Measurements from ENCODE around the gene MYO7B. TPM values are rescaled to one million over a fixed set of nuclear protein-coding genes. Genes with fewer than 3 reads are reported as not detected.

MYO7B gene
- total and polyA plus RNA-seq, 4 donors, result 0.51 to 4.7 (median 1.9) TPM

DNA sequence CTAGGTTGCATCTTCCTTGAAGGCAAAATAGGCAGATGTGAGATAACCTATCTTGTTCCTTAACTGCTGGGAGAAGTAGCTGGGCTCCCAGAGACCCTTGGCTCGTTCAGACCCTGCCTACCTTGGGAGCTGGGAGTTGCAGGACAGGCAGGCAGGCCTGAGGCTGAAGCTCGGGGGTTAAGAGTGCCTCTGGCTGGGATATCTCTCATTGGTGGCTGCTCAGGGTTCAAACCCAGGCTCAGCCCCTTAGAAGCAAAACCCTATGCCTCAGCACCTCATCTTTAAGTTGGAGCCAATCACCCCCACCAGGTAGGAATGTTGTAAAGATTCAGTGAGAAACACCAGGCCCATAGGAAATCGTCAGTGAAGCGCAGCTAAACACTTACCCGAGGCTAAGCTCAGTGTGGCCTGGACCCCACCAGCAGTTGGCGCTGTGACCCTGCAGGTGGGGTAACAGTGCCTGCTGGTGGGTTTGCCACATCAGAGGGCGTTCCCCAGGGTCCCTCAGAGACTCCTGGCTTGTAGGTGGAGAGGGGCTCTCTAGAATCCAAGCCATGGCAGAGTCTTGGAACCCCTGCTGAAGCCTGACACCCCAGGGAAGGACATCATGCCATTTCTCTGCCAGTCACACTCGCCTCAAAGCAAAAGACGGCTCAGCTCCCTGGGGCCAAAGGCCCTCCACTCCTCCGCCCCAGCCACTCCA lies 55.9 kb downstream of the MYO7B start:
- Histone ChIP-seq H3K4me3 (no peak overlapping the region), H3K9me3 (ENCODE audit: control insufficient read depth in 4 of 4, insufficient read depth in 3 of 4, low read length in 3 of 4) (no peaks in the 10 kb centered on the region), H3K9ac (ENCODE audit: insufficient read depth in 1 of 2, low read length in 2 of 2) (no peak overlapping the region), H3K36me3 (ENCODE audit: control insufficient read depth in 4 of 4, insufficient read depth in 4 of 4, low read length in 4 of 4) (no peaks in the 10 kb centered on the region), H3K4me1 (ENCODE audit: control insufficient read depth in 5 of 5, insufficient read depth in 5 of 5, low read length in 5 of 5) (no peaks in the 10 kb centered on the region), H3K27ac (ENCODE audit: low read depth in 1 of 2, low read length in 1 of 2) (no peak overlapping the region), H3K27me3 (ENCODE audit: control insufficient read depth in 3 of 3, insufficient read depth in 3 of 3, low read length in 2 of 3) (no peaks in the 10 kb centered on the region)
- ATAC-seq (ENCODE audit: insufficient read depth, low FRiP score) (no peak), DNase-seq (peak; percentile 43 to 65 (median 58))
- WGBS, 2 donors, result 49 to 50% methylated on average over 10 of the region's 10 CpGs
- TF ChIP-seq, protein P1, sequence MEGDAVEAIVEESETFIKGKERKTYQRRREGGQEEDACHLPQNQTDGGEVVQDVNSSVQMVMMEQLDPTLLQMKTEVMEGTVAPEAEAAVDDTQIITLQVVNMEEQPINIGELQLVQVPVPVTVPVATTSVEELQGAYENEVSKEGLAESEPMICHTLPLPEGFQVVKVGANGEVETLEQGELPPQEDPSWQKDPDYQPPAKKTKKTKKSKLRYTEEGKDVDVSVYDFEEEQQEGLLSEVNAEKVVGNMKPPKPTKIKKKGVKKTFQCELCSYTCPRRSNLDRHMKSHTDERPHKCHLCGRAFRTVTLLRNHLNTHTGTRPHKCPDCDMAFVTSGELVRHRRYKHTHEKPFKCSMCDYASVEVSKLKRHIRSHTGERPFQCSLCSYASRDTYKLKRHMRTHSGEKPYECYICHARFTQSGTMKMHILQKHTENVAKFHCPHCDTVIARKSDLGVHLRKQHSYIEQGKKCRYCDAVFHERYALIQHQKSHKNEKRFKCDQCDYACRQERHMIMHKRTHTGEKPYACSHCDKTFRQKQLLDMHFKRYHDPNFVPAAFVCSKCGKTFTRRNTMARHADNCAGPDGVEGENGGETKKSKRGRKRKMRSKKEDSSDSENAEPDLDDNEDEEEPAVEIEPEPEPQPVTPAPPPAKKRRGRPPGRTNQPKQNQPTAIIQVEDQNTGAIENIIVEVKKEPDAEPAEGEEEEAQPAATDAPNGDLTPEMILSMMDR (IDR thresholded peaks at IDR 0.05; ENCODE audit: control extremely low read depth, extremely low read depth), result peak; percentile 71

GRCh38 chr2:127592761-127593227 lies 57.3 kb downstream of the MYO7B start:
- Histone ChIP-seq H3K36me3 (ENCODE audit: control insufficient read depth in 4 of 4, insufficient read depth in 4 of 4, low read length in 4 of 4) (no peaks in the 10 kb centered on the region), H3K27ac (ENCODE audit: low read depth in 1 of 2, low read length in 1 of 2) (no peak overlapping the region), H3K4me3 (no peak overlapping the region), H3K9ac (ENCODE audit: insufficient read depth in 1 of 2, low read length in 2 of 2) (no peak overlapping the region), H3K27me3 (ENCODE audit: control insufficient read depth in 3 of 3, insufficient read depth in 3 of 3, low read length in 2 of 3) (no peaks in the 10 kb centered on the region), H3K9me3 (ENCODE audit: control insufficient read depth in 4 of 4, insufficient read depth in 3 of 4, low read length in 3 of 4) (no peaks in the 10 kb centered on the region), H3K4me1 (ENCODE audit: control insufficient read depth in 5 of 5, insufficient read depth in 5 of 5, low read length in 5 of 5) (no peaks in the 10 kb centered on the region)
- ATAC-seq (ENCODE audit: insufficient read depth, low FRiP score), result no peak
- WGBS, 2 donors, result 96 to 97% methylated on average over 37 of the region's 37 CpGs
- DNase-seq, result no peak
- TF ChIP-seq, protein P1 (IDR thresholded peaks at IDR 0.05; ENCODE audit: control extremely low read depth, extremely low read depth), result no peak

GRCh38 chr2:127593228-127594115 lies 58.0 kb downstream of the MYO7B start:
- no peaks in the 10 kb centered on the region for H3K4me1 ChIP-seq (ENCODE audit: control insufficient read depth in 5 of 5, insufficient read depth in 5 of 5, low read length in 5 of 5)
- WGBS, 2 donors, result 90 to 91% methylated on average over 27 of the region's 27 CpGs
- H3K36me3 ChIP-seq (ENCODE audit: control insufficient read depth in 4 of 4, insufficient read depth in 4 of 4, low read length in 4 of 4), result no peaks in the 10 kb centered on the region
- no peaks in the 10 kb centered on the region for H3K9me3 ChIP-seq (ENCODE audit: control insufficient read depth in 4 of 4, insufficient read depth in 3 of 4, low read length in 3 of 4)
- no peak overlapping the region for H3K27ac ChIP-seq (ENCODE audit: low read depth in 1 of 2, low read length in 1 of 2)
- ATAC-seq (ENCODE audit: insufficient read depth, low FRiP score) (no peak), DNase-seq (no peak)
- no peak overlapping the region for H3K9ac ChIP-seq (ENCODE audit: insufficient read depth in 1 of 2, low read length in 2 of 2)
- TF ChIP-seq, protein P1 (IDR thresholded peaks at IDR 0.05; ENCODE audit: control extremely low read depth, extremely low read depth), result no peak
- H3K27me3 ChIP-seq (ENCODE audit: control insufficient read depth in 3 of 3, insufficient read depth in 3 of 3, low read length in 2 of 3), result no peaks in the 10 kb centered on the region
- no peak overlapping the region for H3K4me3 ChIP-seq
